ENCODE measurements around the gene PCBP1.
"Not testable (repeated sequence)": the region's sequence is repeated elsewhere in the genome, so short reads cannot be mapped to it uniquely, and the experiment has no call there.

PCBP1 gene

GRCh38 chr2:70132244-70133126, 45.2 kb downstream of the PCBP1 start:
- TF ChIP-seq, protein P1, sequence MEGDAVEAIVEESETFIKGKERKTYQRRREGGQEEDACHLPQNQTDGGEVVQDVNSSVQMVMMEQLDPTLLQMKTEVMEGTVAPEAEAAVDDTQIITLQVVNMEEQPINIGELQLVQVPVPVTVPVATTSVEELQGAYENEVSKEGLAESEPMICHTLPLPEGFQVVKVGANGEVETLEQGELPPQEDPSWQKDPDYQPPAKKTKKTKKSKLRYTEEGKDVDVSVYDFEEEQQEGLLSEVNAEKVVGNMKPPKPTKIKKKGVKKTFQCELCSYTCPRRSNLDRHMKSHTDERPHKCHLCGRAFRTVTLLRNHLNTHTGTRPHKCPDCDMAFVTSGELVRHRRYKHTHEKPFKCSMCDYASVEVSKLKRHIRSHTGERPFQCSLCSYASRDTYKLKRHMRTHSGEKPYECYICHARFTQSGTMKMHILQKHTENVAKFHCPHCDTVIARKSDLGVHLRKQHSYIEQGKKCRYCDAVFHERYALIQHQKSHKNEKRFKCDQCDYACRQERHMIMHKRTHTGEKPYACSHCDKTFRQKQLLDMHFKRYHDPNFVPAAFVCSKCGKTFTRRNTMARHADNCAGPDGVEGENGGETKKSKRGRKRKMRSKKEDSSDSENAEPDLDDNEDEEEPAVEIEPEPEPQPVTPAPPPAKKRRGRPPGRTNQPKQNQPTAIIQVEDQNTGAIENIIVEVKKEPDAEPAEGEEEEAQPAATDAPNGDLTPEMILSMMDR (IDR thresholded peaks at IDR 0.05; ENCODE audit: borderline replicate concordance, insufficient read depth, low read depth, low read length): no peak
- H3K4me3 ChIP-seq (ENCODE audit: low read depth, low read length): peak overlapping the region; percentile 34

GRCh38 chr2:70133127-70133452, 45.8 kb downstream of the PCBP1 start:
- TF ChIP-seq, protein P1 (IDR thresholded peaks at IDR 0.05; ENCODE audit: borderline replicate concordance, insufficient read depth, low read depth, low read length): no peak
- no peak overlapping the region for H3K4me3 ChIP-seq (ENCODE audit: low read depth, low read length)

DNA sequence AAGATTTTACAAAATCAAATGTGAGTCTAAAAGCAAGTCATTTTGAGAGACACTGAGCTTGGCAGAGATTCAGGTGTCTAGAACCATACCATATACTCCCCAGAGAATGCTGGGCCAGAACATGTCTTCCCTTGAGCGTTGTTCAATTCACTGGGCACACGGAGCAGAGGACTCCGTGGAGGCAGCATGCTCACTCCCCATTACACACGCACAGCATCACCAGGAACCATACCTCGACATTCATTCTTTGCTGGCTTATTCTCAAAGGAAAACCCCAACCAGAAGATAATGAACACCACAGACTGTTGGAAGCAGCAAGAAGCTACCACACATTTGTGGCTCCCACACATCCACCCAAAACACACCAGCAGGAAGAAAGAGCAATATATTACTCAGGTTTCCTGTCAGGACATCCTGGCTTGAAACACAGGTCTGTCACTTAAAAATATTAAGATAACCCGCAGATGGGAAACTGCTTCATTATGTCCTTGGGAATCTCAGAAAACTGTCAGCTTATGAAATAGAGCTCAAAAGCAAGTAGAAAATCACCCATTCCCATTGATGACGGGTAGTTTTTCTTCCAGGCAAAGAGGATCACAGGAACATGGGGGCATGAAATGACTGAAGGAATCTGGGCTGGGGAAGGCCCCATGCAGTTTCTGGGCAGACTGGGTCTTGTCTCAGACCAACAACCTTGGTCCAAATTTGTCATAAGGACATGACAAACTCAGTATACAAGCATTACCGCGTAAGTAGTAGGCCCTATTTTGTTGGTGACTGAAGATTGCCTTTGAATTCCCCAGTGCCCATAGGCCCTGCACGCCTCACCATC, 46.4 kb downstream of the PCBP1 start:
- TF ChIP-seq, protein P1 (IDR thresholded peaks at IDR 0.05; ENCODE audit: borderline replicate concordance, insufficient read depth, low read depth, low read length): no peak

DNA sequence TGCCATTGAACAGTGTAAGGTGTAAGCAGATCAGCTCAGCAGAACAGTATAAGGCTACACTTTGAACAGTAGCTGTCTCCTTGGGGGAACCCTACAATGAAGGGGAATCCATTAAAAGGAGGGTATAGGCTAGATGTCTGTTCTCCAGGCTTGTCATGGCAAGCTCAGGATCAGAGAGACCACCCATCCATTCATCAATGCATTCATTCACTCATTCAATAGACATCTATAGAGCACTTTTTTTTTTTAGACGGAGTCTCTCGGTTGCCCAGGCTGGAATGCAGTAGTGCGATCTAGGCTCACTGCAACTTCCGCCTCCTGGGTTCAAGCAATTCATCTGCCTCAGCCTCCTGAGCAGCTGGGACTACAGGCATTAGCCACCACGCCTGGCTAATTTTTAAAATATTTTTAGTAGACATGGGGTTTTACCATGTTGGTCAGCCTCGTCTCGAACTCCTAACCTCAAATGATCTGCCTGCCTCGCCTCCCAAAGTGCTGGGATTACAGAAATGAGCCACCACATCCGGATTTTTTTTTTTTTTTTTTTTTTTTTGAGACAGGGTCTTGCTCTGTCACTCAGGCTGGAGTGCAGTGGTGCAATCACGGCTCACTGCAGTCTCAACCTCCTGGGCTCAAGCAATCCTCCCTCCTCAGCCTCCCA, 47.2 kb downstream of the PCBP1 start:
- H3K4me3 ChIP-seq (ENCODE audit: low read depth, low read length): not testable (repeated sequence)

More for the DNA sequence above, 46.4 kb downstream of the PCBP1 start:
- no peak overlapping the region for H3K4me3 ChIP-seq (ENCODE audit: low read depth, low read length)
